Spleen (tissue), 7 donors: ENCODE results near the gene TTC38.

Experiments
- POLR2A ChIP-seq, 3 donors: fragments of 450-650 bp; IDR thresholded peaks; one replicate each; pipeline ENCODE4 v1.5.1; 2017; ENCODE audit warnings: antibody characterized with exemption in 3 of 3, mild to moderate bottlenecking in 1 of 3
- POLR2AphosphoS5 ChIP-seq, 3 donors: sonication (generic); formaldehyde crosslinking; IDR thresholded peaks; one replicate each; pipeline ENCODE4 v1.5.1; 2017; ENCODE audit warnings: antibody characterized with exemption in 3 of 3
- TF ChIP-seq, protein P1 (sequence below), 11 experiments: fragments of 200-600 bp in 7 of 11; fragments of 450-650 bp in 4 of 11; sonication (generic) in 4 of 11; IDR thresholded peaks in 8 of 11; conservative IDR thresholded peaks in 3 of 11; 1 replicate in 7 of 11; 2 replicates in 4 of 11; pipeline versions ENCODE4 v1.4.0 to v1.8.0; 2016 to 2021; ENCODE audit warnings: antibody characterized with exemption in 11 of 11, inconsistent platforms in 4 of 11, mild to moderate bottlenecking in 1 of 11
- donor health status: DM: no; HTN: no; CAD: no; lungs with moderate emphysema.
- donor health status: DM: no; HTN: no; CAD: no.
- donor health status: DM: no; HTN: no; CAD: no.

DNA sequence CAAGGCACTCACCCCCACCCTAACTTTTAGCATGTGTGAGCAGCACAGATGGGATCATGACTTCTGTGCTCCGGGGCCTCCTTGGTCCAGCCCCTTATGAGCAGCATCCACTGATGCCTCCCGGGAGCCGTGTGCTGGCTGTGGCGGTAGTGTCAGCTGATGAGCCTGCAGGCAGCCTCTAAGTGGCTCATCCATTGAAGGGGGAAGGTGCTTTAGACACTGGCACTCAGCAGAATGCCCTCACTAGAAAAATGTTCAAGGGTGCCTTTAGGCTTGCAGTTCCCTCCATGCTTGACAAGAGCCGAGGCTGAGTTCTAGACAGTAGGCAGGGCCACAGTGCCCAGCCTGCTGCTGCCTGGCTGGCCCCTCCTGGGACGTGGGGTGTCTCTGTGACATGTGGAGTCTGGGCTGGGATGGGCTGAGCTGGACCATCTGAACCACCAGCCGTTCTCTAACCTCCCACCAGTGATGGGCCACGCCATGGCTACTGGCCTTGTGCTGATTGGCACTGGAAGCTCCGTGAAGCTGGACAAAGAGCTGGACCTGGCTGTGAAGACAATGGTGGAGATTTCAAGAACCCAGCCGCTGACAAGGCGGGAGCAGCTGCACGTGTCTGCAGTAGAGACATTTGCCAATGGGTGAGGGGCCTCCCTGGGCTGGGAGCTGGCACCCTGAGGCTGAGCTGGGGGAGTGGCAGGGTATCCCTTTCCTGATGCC, 5.8 kb downstream of the TTC38 start:
- TF ChIP-seq, protein P1, sequence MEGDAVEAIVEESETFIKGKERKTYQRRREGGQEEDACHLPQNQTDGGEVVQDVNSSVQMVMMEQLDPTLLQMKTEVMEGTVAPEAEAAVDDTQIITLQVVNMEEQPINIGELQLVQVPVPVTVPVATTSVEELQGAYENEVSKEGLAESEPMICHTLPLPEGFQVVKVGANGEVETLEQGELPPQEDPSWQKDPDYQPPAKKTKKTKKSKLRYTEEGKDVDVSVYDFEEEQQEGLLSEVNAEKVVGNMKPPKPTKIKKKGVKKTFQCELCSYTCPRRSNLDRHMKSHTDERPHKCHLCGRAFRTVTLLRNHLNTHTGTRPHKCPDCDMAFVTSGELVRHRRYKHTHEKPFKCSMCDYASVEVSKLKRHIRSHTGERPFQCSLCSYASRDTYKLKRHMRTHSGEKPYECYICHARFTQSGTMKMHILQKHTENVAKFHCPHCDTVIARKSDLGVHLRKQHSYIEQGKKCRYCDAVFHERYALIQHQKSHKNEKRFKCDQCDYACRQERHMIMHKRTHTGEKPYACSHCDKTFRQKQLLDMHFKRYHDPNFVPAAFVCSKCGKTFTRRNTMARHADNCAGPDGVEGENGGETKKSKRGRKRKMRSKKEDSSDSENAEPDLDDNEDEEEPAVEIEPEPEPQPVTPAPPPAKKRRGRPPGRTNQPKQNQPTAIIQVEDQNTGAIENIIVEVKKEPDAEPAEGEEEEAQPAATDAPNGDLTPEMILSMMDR (IDR thresholded peaks at IDR 0.05 in 8 of 11, conservative IDR thresholded peaks at IDR 0.05 in 3 of 11): no peak
- TF ChIP-seq POLR2AphosphoS5 (IDR thresholded peaks at IDR 0.05) (no peak), POLR2A (IDR thresholded peaks at IDR 0.05) (no peak)
